Stimulated activated CD4-positive, alpha-beta T cell treated with anti-CD3 and anti-CD28 coated beads, Interleukin-12 subunit alpha, Interleukin-12 subunit beta, amount 100 ng/mL, for 24 hours (primary cell): ENCODE measurements around the gene PCBD2.
"Not testable (repeated sequence)": the region's sequence is repeated elsewhere in the genome, so short reads cannot be mapped to it uniquely, and the experiment has no call there.

ENCODE experiments used
- DNase-seq, 2 experiments: peaks; one replicate each; pipeline ENCODE4 v3.0.0-alpha.2; 2020; ENCODE audit warnings: low read depth in 2 of 2

PCBD2 gene

GRCh38 chr5:134963098-134963497 lies 58.2 kb downstream of the PCBD2 start:
- no peak for DNase-seq

GRCh38 chr5:134964359-134965270 lies 59.7 kb downstream of the PCBD2 start:
- DNase-seq = no peak

- no peak for DNase-seq
Measured at GRCh38 chr5:134965271-134965825, 60.4 kb downstream of the PCBD2 start.

GRCh38 chr5:134967607-134968006 lies 62.7 kb downstream of the PCBD2 start, which contains the start of gene CATSPER3:
CATSPER3 (plus strand) TSS chr5:134967907; CDS start chr5:134967992, 85 bp downstream.
- no peak for DNase-seq

- DNase-seq = no peak
Measured at GRCh38 chr5:134968055-134968454, 63.1 kb downstream of the PCBD2 start.

- no peak for DNase-seq
Measured at GRCh38 chr5:134969166-134969565, 64.2 kb downstream of the PCBD2 start.

- DNase-seq = no peak
Measured at GRCh38 chr5:134975078-134975715, 70.3 kb downstream of the PCBD2 start.

GRCh38 chr5:134975843-134976242 lies 70.9 kb downstream of the PCBD2 start:
- no peak for DNase-seq

- no peak for DNase-seq
Measured at GRCh38 chr5:134976841-134977240, 71.9 kb downstream of the PCBD2 start.

GRCh38 chr5:134979416-134979815 lies 74.5 kb downstream of the PCBD2 start:
- no peak for DNase-seq

- no peak for DNase-seq
Measured at GRCh38 chr5:134982230-134982629, 77.3 kb downstream of the PCBD2 start.

- no peak for DNase-seq
Measured at GRCh38 chr5:134989266-134989830, 84.4 kb downstream of the PCBD2 start.

GRCh38 chr5:134990183-134990582 lies 85.3 kb downstream of the PCBD2 start:
- DNase-seq = not testable (repeated sequence)

- DNase-seq = no peak
Measured at GRCh38 chr5:134992148-134992547, 87.2 kb downstream of the PCBD2 start.

- DNase-seq = no peak
Measured at GRCh38 chr5:134993161-134993560, 88.2 kb downstream of the PCBD2 start.

GRCh38 chr5:134994560-134995156 lies 89.7 kb downstream of the PCBD2 start:
- DNase-seq = no peak

GRCh38 chr5:134995850-134996402 lies 91.0 kb downstream of the PCBD2 start:
- DNase-seq = no peak

GRCh38 chr5:134997015-134997414 lies 92.1 kb downstream of the PCBD2 start:
- no peak for DNase-seq

GRCh38 chr5:134998068-134998467 lies 93.1 kb downstream of the PCBD2 start:
- not testable (repeated sequence) for DNase-seq

GRCh38 chr5:135004376-135004775 lies 99.4 kb downstream of the PCBD2 start:
- DNase-seq = no peak

- no peak for DNase-seq
Measured at GRCh38 chr5:135005076-135005475, 100.1 kb downstream of the PCBD2 start.

GRCh38 chr5:135007305-135007704 lies 102.4 kb downstream of the PCBD2 start:
- no peak for DNase-seq
